HepG2 (cell line): Measurements from ENCODE around the gene SEC62. TPM values are rescaled to one million over a fixed set of nuclear protein-coding genes. Genes with fewer than 3 reads are reported as not detected.

Experiments
- ATAC-seq: fragments of 200-7000 bp; cut with Tn5 transposase; 3 replicates; pipeline ENCODE4 v1.9.1; 2020; ENCODE audit warnings: mild to moderate bottlenecking, moderate library complexity
- BruUV-seq: library from RNA; stranded (reverse); fragments of 400-500 nt; replicated peaks from 2 replicates; lab custom pipeline; 2021; lab: Mats Ljungman, UMichigan
- CTCF ChIA-PET: fragments of 300-600 bp; formaldehyde crosslinking; extraction: SDS; loops from one replicate; lab custom pipeline; 2021; ENCODE audit warnings: low total read pairs, inconsistent platforms, low intra/inter-chr PET ratio; lab: Yijun Ruan, JAX
- POLR2A ChIA-PET: fragments of 350-600 bp; sonication (Branson Sonifier 250); formaldehyde crosslinking; loops from one replicate; lab custom pipeline; 2020; ENCODE audit warnings: antibody characterized with exemption, inconsistent platforms; lab: Yijun Ruan, JAX
- DNase-seq: peaks from one replicate; pipeline ENCODE4 v3.0.0-alpha.2; 2015; ENCODE audit warnings: low spot score
- FAIRE-seq: peaks from 3 replicates; lab custom pipeline; 2011; peaks lifted over from hg19 to GRCh38; lab: Jason Lieb, UNC
- H2AFZ ChIP-seq: one replicate; pipeline ENCODE4 v1.6.1; 2011; ENCODE audit warnings: low read length, inconsistent platforms
- H3K27ac ChIP-seq: fragments of 300-600 bp; 3 replicates; pipeline ENCODE4 v1.8.0; 2011; ENCODE audit warnings: mixed run types, mild to moderate bottlenecking, mixed read lengths, low read length, inconsistent platforms; ENCODE audit not compliant: insufficient read depth; ENCODE audit errors: extremely low read length
- H3K27me3 ChIP-seq, 2 experiments: fragments of 200-600 bp in 1 of 2; 2 replicates in 1 of 2; 3 replicates in 1 of 2; pipeline versions ENCODE4 v1.6.0 to v1.8.0; 2011; ENCODE audit warnings: low read length in 2 of 2, mild to moderate bottlenecking in 2 of 2, moderate library complexity in 2 of 2, inconsistent platforms in 1 of 2; ENCODE audit not compliant: insufficient read depth in 2 of 2, control insufficient read depth in 1 of 2
- H3K36me3 ChIP-seq, 2 experiments: fragments of 200-600 bp in 1 of 2; replicated peaks in 1 of 2; 2 replicates in 1 of 2; 3 replicates in 1 of 2; pipeline versions ENCODE4 v1.5.1 to v1.8.0; 2011; ENCODE audit warnings: low read length in 2 of 2, inconsistent platforms in 1 of 2; ENCODE audit not compliant: insufficient read depth in 2 of 2, control insufficient read depth in 1 of 2
- H3K4me1 ChIP-seq: 2 replicates; pipeline ENCODE4 v1.5.1; 2012; ENCODE audit warnings: low read length, inconsistent platforms; ENCODE audit not compliant: insufficient read depth
- H3K4me2 ChIP-seq: 2 replicates; pipeline ENCODE4 v1.6.0; 2011; ENCODE audit warnings: low read depth, low read length, inconsistent platforms
- H3K4me3 ChIP-seq, 3 experiments: fragments of 200-600 bp in 1 of 3; sonication (generic), shearing (Covaris generic) in 1 of 3; replicated peaks in 1 of 3; 2 replicates each; pipeline ENCODE4 v1.5.1; 2011 to 2016; ENCODE audit warnings: low read length in 3 of 3, inconsistent platforms in 2 of 3, low read depth in 2 of 3, mild to moderate bottlenecking in 2 of 3, control low read depth in 1 of 3, mixed read lengths in 1 of 3; ENCODE audit not compliant: insufficient read depth in 1 of 3
- H3K79me2 ChIP-seq: one replicate; pipeline ENCODE4 v1.6.1; 2011; ENCODE audit warnings: low read length, inconsistent platforms; ENCODE audit not compliant: insufficient read depth
- H3K9ac ChIP-seq: 2 replicates; pipeline ENCODE4 v1.6.0; 2011; ENCODE audit warnings: mild to moderate bottlenecking, low read depth, low read length, inconsistent platforms; ENCODE audit not compliant: insufficient read depth
- H3K9me3 ChIP-seq: 2 replicates; pipeline ENCODE4 v1.5.1; 2012; ENCODE audit warnings: mild to moderate bottlenecking, low read length
- H4K20me1 ChIP-seq: 2 replicates; pipeline ENCODE4 v1.6.0; 2011; ENCODE audit warnings: inconsistent platforms, mild to moderate bottlenecking, low read length, moderate library complexity; ENCODE audit not compliant: insufficient read depth
- ATM ChIP-seq: fragments of 450-650 bp; IDR thresholded peaks from 2 replicates; pipeline ENCODE4 v1.7.1; 2017; ENCODE audit warnings: mild to moderate bottlenecking, borderline replicate concordance
- EEA1 ChIP-seq: sonication (generic); formaldehyde crosslinking; IDR thresholded peaks from 2 replicates; pipeline ENCODE4 v1.5.1; 2020; ENCODE audit warnings: mild to moderate bottlenecking, missing genetic modification reagents, borderline replicate concordance
- SALL1 ChIP-seq: sonication (generic); formaldehyde crosslinking; IDR thresholded peaks from 2 replicates; pipeline ENCODE4 v1.8.0; 2022; ENCODE audit warnings: mild to moderate bottlenecking, missing genetic modification reagents
- TOPORS ChIP-seq: sonication (generic); formaldehyde crosslinking; IDR thresholded peaks from 2 replicates; pipeline ENCODE4 v1.8.0; 2023; ENCODE audit warnings: mild to moderate bottlenecking, missing genetic modification reagents
- WGBS: methylation state at CpG from one replicate; pipeline ENCODE4 v1.1.6; 2017; ENCODE audit warnings: low lambda C conversion rate; 5-methylcytosine and 5-hydroxymethylcytosine counted together
- in situ Hi-C: cut with HindIII; loops from 2 replicates; pipeline ENCODE4 v1.10.0; 2017; ENCODE audit warnings: low pct_unique_long_range_greater_than_20kb; ENCODE audit not compliant: extremely low pct_ligation_motif_present
- intact Hi-C: fragments of 100-400 bp; cut with micrococcal nuclease; formaldehyde crosslinking; loops from one replicate; pipeline ENCODE4 v1.10.0; 2022; ENCODE audit not compliant: unreplicated experiment
- polyA plus RNA-seq, 8 experiments: library from polyadenylated mRNA; depleted of rRNA in 3 of 8; stranded (reverse) in 7 of 8; unstranded in 1 of 8; fragments of >200 nt; fragmentation: Illumina TruSeq in 4 of 8; extraction: Trizol in 4 of 8; gene quantifications; 2 replicates each; pipeline versions ENCODE4 v1.2.1 to v1.2.3, GENCODE V29; 2011 to 2016; ENCODE audit warnings: low read depth in 4 of 8, missing spikeins in 1 of 8, mixed read lengths in 1 of 8; ENCODE audit not compliant: insufficient read depth in 1 of 8
- total RNA-seq, 5 experiments: library from RNA; depleted of rRNA; stranded (reverse); fragments of >200 nt; fragmentation: Illumina TruSeq; extraction: Trizol; gene quantifications; 2 replicates each; pipeline ENCODE4 v1.2.3, GENCODE V29; 2016; ENCODE audit warnings: low read depth in 1 of 5
- TF ChIP-seq, protein P1 (sequence below): sonication (generic); formaldehyde crosslinking; IDR thresholded peaks from 2 replicates; pipeline ENCODE4 v1.9.0; 2021; ENCODE audit warnings: missing genetic modification reagents, borderline replicate concordance
- TF ChIP-seq, protein P2 (sequence below): sonication (generic); formaldehyde crosslinking; IDR thresholded peaks from 2 replicates; pipeline ENCODE4 v1.8.1; 2023; ENCODE audit warnings: mild to moderate bottlenecking, missing genetic modification reagents, borderline replicate concordance
- TF ChIP-seq, protein P3 (sequence below): IDR thresholded peaks from 2 replicates; pipeline ENCODE4 v1.6.1; 2012; ENCODE audit warnings: inconsistent platforms
- TF ChIP-seq, protein P4 (sequence below): sonication (generic); formaldehyde crosslinking; IDR thresholded peaks from 2 replicates; pipeline ENCODE4 v1.8.0; 2022; ENCODE audit warnings: mild to moderate bottlenecking, missing genetic modification reagents; ENCODE audit not compliant: insufficient replicate concordance

Gene SEC62
- total and polyA plus RNA-seq, 2 of the 13 experiments (the other 11 are each of a cell fraction or from before 2014, with no cell fraction given): 54.0 to 68.7 TPM

DNA sequence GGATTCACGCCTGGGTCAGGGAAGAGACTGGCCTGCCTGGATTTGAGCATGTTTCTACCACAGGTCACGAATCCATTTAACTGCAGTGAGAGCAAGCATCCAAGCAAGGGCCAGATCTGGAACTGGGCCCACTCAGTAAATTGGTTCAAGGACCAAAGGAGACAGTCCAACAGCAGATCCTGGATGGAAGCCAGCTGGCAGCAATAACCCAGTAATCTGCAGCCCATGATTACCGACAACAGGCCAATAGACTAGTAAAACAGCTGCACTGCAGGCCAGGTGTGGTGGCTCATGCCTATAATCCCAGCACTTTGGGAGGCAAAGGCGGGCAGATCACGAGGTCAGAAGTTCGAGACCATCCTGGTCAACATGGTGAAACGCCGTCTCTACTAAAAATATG lies 43.4 kb upstream of the SEC62 start:
- 13% methylated on average over 7 of the region's 8 CpGs for WGBS
- CTCF ChIA-PET: no interaction called here
- in situ Hi-C loops: no loop called here

DNA sequence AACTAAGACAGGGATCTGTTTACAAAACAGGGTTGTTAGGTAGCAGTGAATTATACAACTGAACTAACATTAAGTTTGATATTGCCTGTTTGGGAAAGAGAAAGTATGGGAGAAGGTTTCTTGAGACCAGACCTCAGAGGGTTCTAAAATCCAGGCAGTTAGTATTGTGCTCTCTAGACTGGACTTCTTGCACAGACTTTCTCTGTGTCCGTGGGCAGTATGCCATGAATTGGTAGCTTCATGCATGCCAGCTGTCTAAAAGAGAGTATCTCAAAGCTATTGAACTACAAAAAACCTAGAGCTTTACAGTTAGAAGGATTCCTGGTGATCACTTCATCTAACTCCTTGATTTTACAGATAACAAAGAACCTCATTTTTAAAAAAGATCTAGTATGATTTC lies 42.8 kb upstream of the SEC62 start:
- WGBS: 0% methylated on average over 1 of the region's 1 CpG
- FAIRE-seq (no peak), ATAC-seq (no peak), DNase-seq (no peak)
- intact Hi-C loops (no loop called here), in situ Hi-C loops (no loop called here)
- CTCF ChIA-PET: no interaction called here
- no peaks in the 10 kb centered on the region for H3K9me3 ChIP-seq
- H3K36me3 ChIP-seq: no peaks in the 10 kb centered on the region
- no TSS peak for BruUV-seq
- no peaks in the 10 kb centered on the region for H3K79me2 ChIP-seq
- H3K4me1 ChIP-seq: no peaks in the 10 kb centered on the region
- H4K20me1 ChIP-seq: no peaks in the 10 kb centered on the region
- no peaks in the 10 kb centered on the region for H3K27me3 ChIP-seq
- H3K27ac ChIP-seq: no peak overlapping the region
- H3K4me3 ChIP-seq: no peak overlapping the region
- H3K9ac ChIP-seq: no peak overlapping the region
- H2AFZ ChIP-seq: no peak overlapping the region
- H3K4me2 ChIP-seq: no peak overlapping the region
- POLR2A ChIA-PET: no interaction called here
- TF ChIP-seq, protein P1, sequence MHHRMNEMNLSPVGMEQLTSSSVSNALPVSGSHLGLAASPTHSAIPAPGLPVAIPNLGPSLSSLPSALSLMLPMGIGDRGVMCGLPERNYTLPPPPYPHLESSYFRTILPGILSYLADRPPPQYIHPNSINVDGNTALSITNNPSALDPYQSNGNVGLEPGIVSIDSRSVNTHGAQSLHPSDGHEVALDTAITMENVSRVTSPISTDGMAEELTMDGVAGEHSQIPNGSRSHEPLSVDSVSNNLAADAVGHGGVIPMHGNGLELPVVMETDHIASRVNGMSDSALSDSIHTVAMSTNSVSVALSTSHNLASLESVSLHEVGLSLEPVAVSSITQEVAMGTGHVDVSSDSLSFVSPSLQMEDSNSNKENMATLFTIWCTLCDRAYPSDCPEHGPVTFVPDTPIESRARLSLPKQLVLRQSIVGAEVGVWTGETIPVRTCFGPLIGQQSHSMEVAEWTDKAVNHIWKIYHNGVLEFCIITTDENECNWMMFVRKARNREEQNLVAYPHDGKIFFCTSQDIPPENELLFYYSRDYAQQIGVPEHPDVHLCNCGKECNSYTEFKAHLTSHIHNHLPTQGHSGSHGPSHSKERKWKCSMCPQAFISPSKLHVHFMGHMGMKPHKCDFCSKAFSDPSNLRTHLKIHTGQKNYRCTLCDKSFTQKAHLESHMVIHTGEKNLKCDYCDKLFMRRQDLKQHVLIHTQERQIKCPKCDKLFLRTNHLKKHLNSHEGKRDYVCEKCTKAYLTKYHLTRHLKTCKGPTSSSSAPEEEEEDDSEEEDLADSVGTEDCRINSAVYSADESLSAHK: no peak
- TF ChIP-seq, protein P2, sequence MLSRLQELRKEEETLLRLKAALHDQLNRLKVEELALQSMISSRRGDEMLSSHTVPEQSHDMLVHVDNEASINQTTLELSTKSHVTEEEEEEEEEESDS (CRISPR knock-in tag): no peak
- no peak for TF ChIP-seq EEA1
- TF ChIP-seq, protein P3, sequence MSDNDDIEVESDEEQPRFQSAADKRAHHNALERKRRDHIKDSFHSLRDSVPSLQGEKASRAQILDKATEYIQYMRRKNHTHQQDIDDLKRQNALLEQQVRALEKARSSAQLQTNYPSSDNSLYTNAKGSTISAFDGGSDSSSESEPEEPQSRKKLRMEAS: no peak

More for the DNA sequence above, 43.4 kb upstream of the SEC62 start:
- Histone ChIP-seq H3K9me3 (no peaks in the 10 kb centered on the region), H3K4me3 (no peak overlapping the region), H3K79me2 (no peaks in the 10 kb centered on the region), H3K4me2 (no peak overlapping the region), H2AFZ (no peak overlapping the region), H3K9ac (no peak overlapping the region), H4K20me1 (no peaks in the 10 kb centered on the region), H3K36me3 (no peaks in the 10 kb centered on the region), H3K27ac (no peak overlapping the region), H3K4me1 (no peaks in the 10 kb centered on the region), H3K27me3 (no peaks in the 10 kb centered on the region)
- TF ChIP-seq, protein P4, sequence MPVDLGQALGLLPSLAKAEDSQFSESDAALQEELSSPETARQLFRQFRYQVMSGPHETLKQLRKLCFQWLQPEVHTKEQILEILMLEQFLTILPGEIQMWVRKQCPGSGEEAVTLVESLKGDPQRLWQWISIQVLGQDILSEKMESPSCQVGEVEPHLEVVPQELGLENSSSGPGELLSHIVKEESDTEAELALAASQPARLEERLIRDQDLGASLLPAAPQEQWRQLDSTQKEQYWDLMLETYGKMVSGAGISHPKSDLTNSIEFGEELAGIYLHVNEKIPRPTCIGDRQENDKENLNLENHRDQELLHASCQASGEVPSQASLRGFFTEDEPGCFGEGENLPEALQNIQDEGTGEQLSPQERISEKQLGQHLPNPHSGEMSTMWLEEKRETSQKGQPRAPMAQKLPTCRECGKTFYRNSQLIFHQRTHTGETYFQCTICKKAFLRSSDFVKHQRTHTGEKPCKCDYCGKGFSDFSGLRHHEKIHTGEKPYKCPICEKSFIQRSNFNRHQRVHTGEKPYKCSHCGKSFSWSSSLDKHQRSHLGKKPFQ (CRISPR knock-in tag): no peak
- peak; percentile 19; the same call in 1 of the 2 replicates for TF ChIP-seq SALL1 (CRISPR knock-in tag)
- TF ChIP-seq TOPORS (CRISPR knock-in tag): no peak
- TF ChIP-seq ATM: no peak
- BruUV-seq: no TSS peak
- intact Hi-C loops: no loop called here
- peak; percentile 67 for ATAC-seq
- POLR2A ChIA-PET: no interaction called here
- no peak for FAIRE-seq
- peak; percentile 6 for DNase-seq
